ENCODE results near the gene TMEM192. TPM values are rescaled to one million over a fixed set of nuclear protein-coding genes. Genes with fewer than 3 reads are reported as not detected.

The TMEM192 gene
- polyA plus RNA-seq, 10 donors, result 7.3 to 14.2 (median 12.0) TPM

Other genes starting within 250 kb of the TMEM192 start
- 1 to 10 TPM in 1 of 10 donors, under 1 TPM in 5, not detected in 4; 0.18 to 2.6 (median 0.39) TPM for gene APELA, start 235.7 kb downstream of the TMEM192 start, polyA plus RNA-seq (ENCODE audit: insufficient read length in 10 of 10)
- gene TRIM61, start 135.2 kb downstream of the TMEM192 start, polyA plus RNA-seq (ENCODE audit: insufficient read length in 10 of 10), result 1 to 10 TPM; 2.2 to 4.2 (median 3.4) TPM
- not detected for gene TRIM60, start 80.9 kb downstream of the TMEM192 start, polyA plus RNA-seq (ENCODE audit: insufficient read length in 10 of 10)
- gene TRIM75, start 59.0 kb downstream of the TMEM192 start, polyA plus RNA-seq (ENCODE audit: insufficient read length in 10 of 10), result under 1 TPM in 8 of 10 donors, not detected in 2; 0.07 to 0.22 (median 0.13) TPM
- gene KLHL2, start 94.7 kb upstream of the TMEM192 start, polyA plus RNA-seq (ENCODE audit: insufficient read length in 10 of 10), result 10 to 100 TPM in 2 of 10 donors, 1 to 10 TPM in 8; 7.6 to 11.3 (median 8.5) TPM
- 10 to 100 TPM; 18.2 to 39.5 (median 29.9) TPM for gene MSMO1, start 214.8 kb upstream of the TMEM192 start, polyA plus RNA-seq (ENCODE audit: insufficient read length in 10 of 10)